COLO829 (cell line): ENCODE results near the gene SLC4A1AP.

Experiments used
- DNase-seq: peaks from one replicate; pipeline ENCODE4 v3.0.0; 2012; ENCODE audit warnings: low spot score

The SLC4A1AP gene

GRCh38 chr2:27742571-27742970, 78.9 kb downstream of the SLC4A1AP start:
- DNase-seq: no peak
